Thoracic aorta (tissue), 2 donors: ENCODE results near the gene ERBB4. TPM values are rescaled to one million over a fixed set of nuclear protein-coding genes. Genes with fewer than 3 reads are reported as not detected.

Experiments
- ATAC-seq: fragments of 150-250 bp; one replicate; pipeline ENCODE4 v1.8.0; 2017; ENCODE audit warnings: low read depth; ENCODE audit not compliant: insufficient number of reproducible peaks, low FRiP score
- DNase-seq: peaks from one replicate; pipeline ENCODE4 v3.0.0-alpha.2; 2020; ENCODE audit warnings: low spot score
- H3K27ac ChIP-seq, 2 donors: fragments of 200-600 bp; sonication (generic); 1 replicate in 1 of 2; 2 replicates in 1 of 2; pipeline ENCODE4 v1.5.1; 2016; ENCODE audit warnings: mild to moderate bottlenecking in 2 of 2, moderate library complexity in 2 of 2
- H3K27me3 ChIP-seq: fragments of 200-600 bp; sonication (generic); replicated peaks from 2 replicates; pipeline ENCODE4 v1.6.0; 2016; ENCODE audit warnings: mild to moderate bottlenecking; ENCODE audit not compliant: insufficient read depth
- H3K36me3 ChIP-seq: fragments of 200-600 bp; sonication (generic); one replicate; pipeline ENCODE4 v1.5.1; 2016
- H3K4me1 ChIP-seq, 2 donors: fragments of 200-600 bp; sonication (generic); 1 replicate in 1 of 2; 2 replicates in 1 of 2; pipeline versions ENCODE4 v1.5.1 to v1.6.0; 2016; ENCODE audit warnings: low read depth in 2 of 2, mild to moderate bottlenecking in 1 of 2; ENCODE audit not compliant: control insufficient read depth in 1 of 2
- H3K4me3 ChIP-seq: fragments of 200-600 bp; sonication (generic); 2 replicates; pipeline ENCODE4 v1.5.1; 2016; ENCODE audit warnings: mild to moderate bottlenecking
- H3K9me3 ChIP-seq: fragments of 200-600 bp; sonication (generic); 2 replicates; pipeline ENCODE4 v1.5.1; 2016
- total RNA-seq, 2 donors: library from RNA; depleted of rRNA; stranded (reverse); fragments of >200 nt; gene quantifications; one replicate each; pipeline versions ENCODE4 v1.1.0 to v1.2.3, GENCODE V29; 2016
- TF ChIP-seq, protein P1 (sequence below): fragments of 200-600 bp; sonication (generic); IDR thresholded peaks from one replicate; pipeline ENCODE4 v1.5.1; 2019; ENCODE audit warnings: antibody characterized with exemption

The ERBB4 gene
- total RNA-seq, 2 donors from 2014 or later: 15.7 to 29.3 TPM

DNA sequence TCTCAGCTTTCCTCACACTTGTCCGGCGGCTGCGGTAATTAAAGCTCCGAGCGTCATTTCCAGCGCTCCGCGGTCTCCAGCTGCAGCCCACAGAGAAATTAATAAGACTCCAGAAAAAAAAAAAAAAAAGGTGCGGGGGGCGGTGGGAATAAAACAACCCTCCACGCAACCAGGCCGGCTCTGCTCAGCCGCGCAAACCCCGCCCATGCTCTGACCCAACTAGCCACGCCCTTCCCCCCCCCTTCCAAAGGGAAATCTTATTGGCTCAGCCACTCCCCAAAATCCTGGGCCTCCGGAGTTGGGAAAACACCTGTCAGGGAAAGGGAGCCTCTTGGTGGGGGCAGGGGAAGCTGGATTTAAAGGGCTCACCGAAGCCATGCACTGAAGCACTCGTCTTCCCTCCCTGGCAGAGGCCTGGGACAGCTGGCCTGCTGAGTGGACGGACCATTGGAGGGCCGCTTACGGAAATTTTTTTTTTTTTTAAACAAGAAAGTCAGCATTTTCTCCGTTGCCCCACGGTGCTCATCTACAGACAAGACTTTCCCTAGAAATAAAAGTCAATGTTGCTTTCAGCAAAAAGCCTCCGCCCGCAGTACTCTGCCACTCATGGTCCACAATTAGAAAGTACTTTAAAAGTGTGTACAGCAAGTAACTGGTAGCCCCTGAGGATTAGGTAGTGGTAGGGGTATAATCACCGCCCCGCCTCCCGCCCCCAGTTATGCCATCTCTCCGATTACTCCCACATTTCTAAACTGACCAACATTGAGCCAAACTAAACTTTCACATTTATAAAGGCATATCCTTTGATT lies 674 bp upstream of the ERBB4 start:
- Histone ChIP-seq H3K36me3 (no peaks in the 10 kb centered on the region), H3K4me1 (peaks cover 0 to 15% of the 10 kb centered on the region in 2 donors), H3K27ac (peak overlapping the region; percentile 81 to 85), H3K9me3 (no peaks in the 10 kb centered on the region), H3K27me3 (no peaks in the 10 kb centered on the region), H3K4me3 (peak overlapping the region; percentile 91)
- ATAC-seq: peak; percentile 54
- TF ChIP-seq, protein P1, sequence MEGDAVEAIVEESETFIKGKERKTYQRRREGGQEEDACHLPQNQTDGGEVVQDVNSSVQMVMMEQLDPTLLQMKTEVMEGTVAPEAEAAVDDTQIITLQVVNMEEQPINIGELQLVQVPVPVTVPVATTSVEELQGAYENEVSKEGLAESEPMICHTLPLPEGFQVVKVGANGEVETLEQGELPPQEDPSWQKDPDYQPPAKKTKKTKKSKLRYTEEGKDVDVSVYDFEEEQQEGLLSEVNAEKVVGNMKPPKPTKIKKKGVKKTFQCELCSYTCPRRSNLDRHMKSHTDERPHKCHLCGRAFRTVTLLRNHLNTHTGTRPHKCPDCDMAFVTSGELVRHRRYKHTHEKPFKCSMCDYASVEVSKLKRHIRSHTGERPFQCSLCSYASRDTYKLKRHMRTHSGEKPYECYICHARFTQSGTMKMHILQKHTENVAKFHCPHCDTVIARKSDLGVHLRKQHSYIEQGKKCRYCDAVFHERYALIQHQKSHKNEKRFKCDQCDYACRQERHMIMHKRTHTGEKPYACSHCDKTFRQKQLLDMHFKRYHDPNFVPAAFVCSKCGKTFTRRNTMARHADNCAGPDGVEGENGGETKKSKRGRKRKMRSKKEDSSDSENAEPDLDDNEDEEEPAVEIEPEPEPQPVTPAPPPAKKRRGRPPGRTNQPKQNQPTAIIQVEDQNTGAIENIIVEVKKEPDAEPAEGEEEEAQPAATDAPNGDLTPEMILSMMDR: no peak
- DNase-seq: no peak

DNA sequence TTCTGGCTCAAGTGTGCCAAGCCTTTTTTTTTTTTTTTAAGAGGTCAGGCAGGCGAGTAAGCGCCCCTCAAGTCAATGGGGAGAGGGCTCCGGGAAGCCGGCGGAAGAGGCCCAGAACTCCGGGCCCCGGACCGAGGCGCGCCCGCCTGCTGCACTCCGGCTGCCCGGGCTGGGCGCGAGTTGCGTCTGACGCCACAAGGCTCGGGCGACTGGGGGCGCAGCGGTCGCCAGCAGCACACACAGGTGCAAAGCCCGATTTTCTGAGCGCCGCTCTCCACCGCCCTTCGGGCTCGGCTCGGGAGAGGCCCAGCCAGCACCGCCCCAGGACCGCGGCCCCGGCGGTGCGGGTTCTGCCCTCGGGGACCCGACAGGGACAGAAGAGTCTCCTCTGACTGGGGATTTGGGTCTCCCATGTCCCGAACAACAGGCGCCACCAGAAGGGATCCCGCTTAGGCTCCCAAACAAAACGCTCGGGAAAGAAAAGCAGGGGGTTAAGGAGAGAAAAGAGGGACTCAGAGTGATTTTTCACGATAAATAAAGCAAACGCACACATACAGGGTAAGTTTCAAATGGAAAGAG lies 787 bp downstream of the ERBB4 start:
- peak; percentile 21 for ATAC-seq
- DNase-seq: no peak
- H3K4me1 ChIP-seq: peaks cover 7 to 30% of the 10 kb centered on the region in 2 donors
- H3K27me3 ChIP-seq: no peaks in the 10 kb centered on the region
- peak overlapping the region; percentile 81 to 85 for H3K27ac ChIP-seq
- no peaks in the 10 kb centered on the region for H3K36me3 ChIP-seq
- no peaks in the 10 kb centered on the region for H3K9me3 ChIP-seq
- TF ChIP-seq, protein P1: no peak
- peak overlapping the region; percentile 91 for H3K4me3 ChIP-seq

DNA sequence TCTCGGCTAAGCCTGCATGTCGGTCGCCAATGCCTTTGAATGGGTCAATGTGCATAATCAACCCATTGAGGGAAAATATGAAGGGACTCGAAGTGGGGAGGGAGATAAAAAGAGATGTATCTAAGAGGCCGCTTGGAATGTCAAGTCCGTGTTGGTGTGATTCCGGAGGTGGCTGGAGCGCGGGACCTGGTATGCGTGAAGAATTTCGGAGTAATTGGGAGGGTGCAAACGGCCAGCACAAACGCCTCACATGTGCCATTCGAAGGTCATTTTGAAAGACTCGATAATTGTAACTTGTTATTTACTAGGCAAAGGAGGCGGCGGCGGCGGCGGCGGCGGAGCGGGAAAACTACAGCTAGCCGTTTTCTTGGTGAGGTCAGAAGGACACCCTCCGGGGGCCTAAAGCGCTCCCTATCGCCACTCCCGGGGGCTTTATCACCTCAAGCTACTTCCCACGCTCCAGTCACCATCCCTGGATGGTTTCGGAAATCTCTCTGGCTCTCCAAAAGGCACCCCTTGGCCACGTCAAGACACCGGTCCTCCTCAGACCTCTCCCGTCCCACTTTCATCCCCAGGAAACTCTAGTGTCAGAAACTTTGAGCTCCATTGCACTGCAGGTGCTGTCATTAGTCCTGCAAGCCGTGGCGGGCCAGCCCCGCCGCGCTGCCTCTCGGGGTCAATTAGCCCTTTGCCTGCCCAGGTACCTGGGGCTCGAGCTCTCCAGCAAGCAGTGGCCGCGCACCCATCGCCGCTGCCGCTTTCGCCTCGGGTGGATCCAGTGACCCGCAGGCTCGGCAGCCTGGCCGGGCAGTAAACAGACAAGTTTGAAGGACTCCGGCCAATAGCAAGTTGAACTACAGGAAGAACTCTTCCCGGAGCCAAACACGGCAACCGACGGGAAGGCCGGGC lies 1.5 kb downstream of the ERBB4 start:
- no peak for DNase-seq
- TF ChIP-seq, protein P1: no peak
- Histone ChIP-seq H3K27ac (peak overlapping the region; percentile 81 to 85), H3K36me3 (no peaks in the 10 kb centered on the region), H3K9me3 (no peaks in the 10 kb centered on the region), H3K4me3 (peak overlapping the region; percentile 91), H3K27me3 (no peaks in the 10 kb centered on the region), H3K4me1 (peaks cover 7 to 37% of the 10 kb centered on the region in 2 donors)
- no peak for ATAC-seq

DNA sequence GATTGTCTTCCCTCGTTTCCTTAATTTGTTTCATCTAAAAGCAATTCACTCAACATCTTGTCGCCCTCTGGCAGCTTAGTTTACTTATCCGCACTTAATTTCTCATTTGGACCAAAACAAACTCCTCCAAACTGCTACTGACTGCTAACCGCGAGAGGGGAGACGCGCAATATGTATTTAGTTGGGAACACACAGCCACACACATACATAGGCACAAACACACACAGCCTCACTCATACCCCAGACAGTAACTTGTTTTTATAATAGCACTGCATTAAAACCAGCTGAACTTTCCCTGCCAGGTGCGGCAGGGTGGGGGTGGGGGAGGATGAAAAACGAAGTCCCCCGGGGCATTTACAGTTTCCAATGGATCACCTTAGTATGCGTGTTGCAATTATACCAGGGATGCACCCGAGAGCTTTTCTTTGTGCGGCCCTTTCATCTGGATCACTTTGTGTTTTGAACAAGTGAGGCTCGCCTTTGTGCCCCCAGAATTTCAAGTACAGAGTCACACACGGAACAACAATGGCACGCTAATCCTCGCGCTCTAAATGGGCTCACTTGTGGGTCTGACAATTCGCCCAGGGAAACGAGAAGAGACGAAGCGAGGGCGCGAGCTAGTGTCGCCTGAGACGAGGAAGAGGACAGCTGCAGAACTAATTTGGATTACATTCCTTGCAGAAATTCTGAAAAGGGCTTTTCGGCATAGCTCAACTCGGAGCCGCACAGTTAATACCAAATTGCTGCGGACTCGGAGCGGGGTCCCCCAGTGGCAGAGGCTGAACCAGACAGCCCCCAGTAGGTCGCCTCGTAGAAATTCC lies 2.4 kb downstream of the ERBB4 start:
- peak overlapping the region; percentile 81 to 85 for H3K27ac ChIP-seq
- peak overlapping the region; percentile 91 for H3K4me3 ChIP-seq
- H3K4me1 ChIP-seq: peaks cover 12 to 46% of the 10 kb centered on the region in 2 donors
- no peaks in the 10 kb centered on the region for H3K36me3 ChIP-seq
- TF ChIP-seq, protein P1: no peak
- H3K27me3 ChIP-seq: no peaks in the 10 kb centered on the region
- DNase-seq (no peak), ATAC-seq (no peak)
- H3K9me3 ChIP-seq: no peaks in the 10 kb centered on the region
